GM23338 (cell line): Measurements from ENCODE around the gene SHISA6. TPM values are rescaled to one million over a fixed set of nuclear protein-coding genes. Genes with fewer than 3 reads are reported as not detected.

Experiments used
- ATAC-seq: fragments of 200-7000 bp; cut with Tn5 transposase; 3 replicates; pipeline ENCODE4 v1.9.1; 2020
- DNase-seq: peaks from one replicate; pipeline ENCODE4 v3.0.0-alpha.2; 2015; ENCODE audit warnings: low spot score
- H2AFZ ChIP-seq: fragments of 200-600 bp; sonication (generic); 2 replicates; pipeline ENCODE4 v1.8.0; 2016; ENCODE audit warnings: antibody characterized with exemption, mild to moderate bottlenecking, moderate library complexity
- H3F3A ChIP-seq: fragments of 200-600 bp; sonication (generic); replicated peaks from 2 replicates; pipeline ENCODE4 v1.8.0; 2017; ENCODE audit warnings: antibody characterized with exemption, mixed run types, low read depth
- H3K27ac ChIP-seq: fragments of 200-600 bp; sonication (generic); 2 replicates; pipeline ENCODE4 v1.6.1; 2016; ENCODE audit warnings: low read depth
- H3K27me3 ChIP-seq: fragments of 200-600 bp; sonication (generic); 2 replicates; pipeline ENCODE4 v1.8.0; 2016; ENCODE audit warnings: mild to moderate bottlenecking, mixed run types, moderate library complexity; ENCODE audit not compliant: insufficient read depth
- H3K36me3 ChIP-seq: fragments of 200-600 bp; sonication (generic); 2 replicates; pipeline ENCODE4 v1.8.0; 2016; ENCODE audit warnings: mild to moderate bottlenecking; ENCODE audit not compliant: insufficient read depth
- H3K4me1 ChIP-seq: fragments of 200-600 bp; sonication (generic); 2 replicates; pipeline ENCODE4 v1.8.0; 2016; ENCODE audit warnings: mild to moderate bottlenecking, moderate library complexity; ENCODE audit not compliant: insufficient read depth
- H3K4me2 ChIP-seq: fragments of 200-600 bp; sonication (generic); 2 replicates; pipeline ENCODE4 v1.7.1; 2017; ENCODE audit warnings: mixed run types
- H3K4me3 ChIP-seq: fragments of 200-600 bp; sonication (generic); 2 replicates; pipeline ENCODE4 v1.6.1; 2016; ENCODE audit warnings: mixed run types
- H3K79me2 ChIP-seq: fragments of 200-600 bp; sonication (generic); replicated peaks from 2 replicates; pipeline ENCODE4 v1.8.0; 2017; ENCODE audit warnings: mild to moderate bottlenecking; ENCODE audit not compliant: insufficient read depth
- H3K9me2 ChIP-seq: fragments of 200-600 bp; sonication (generic); 2 replicates; pipeline ENCODE4 v1.8.0; 2017; ENCODE audit not compliant: insufficient read depth
- H4K20me1 ChIP-seq: fragments of 200-600 bp; sonication (generic); replicated peaks from 2 replicates; pipeline ENCODE4 v1.8.0; 2017; ENCODE audit warnings: mild to moderate bottlenecking; ENCODE audit not compliant: insufficient read depth
- H3K27ac Mint-ChIP-seq: 2 replicates; pipeline ENCODE4 v1.8.0; 2020; ENCODE audit warnings: inconsistent platforms, mild to moderate bottlenecking, moderate library complexity, mixed read lengths
- H3K27me3 Mint-ChIP-seq: 3 replicates; pipeline ENCODE4 v1.8.0; 2022; ENCODE audit warnings: low read depth, mild to moderate bottlenecking, moderate library complexity, mixed read lengths, inconsistent platforms; ENCODE audit not compliant: insufficient read depth, poor library complexity
- H3K36me3 Mint-ChIP-seq: 3 replicates; pipeline ENCODE4 v1.8.0; 2021; ENCODE audit warnings: low read depth, mild to moderate bottlenecking, inconsistent platforms, moderate library complexity, mixed read lengths
- H3K4me1 Mint-ChIP-seq: 3 replicates; pipeline ENCODE4 v1.8.0; 2020; ENCODE audit warnings: mild to moderate bottlenecking, inconsistent platforms, mixed read lengths
- H3K4me3 Mint-ChIP-seq: 3 replicates; pipeline ENCODE4 v1.8.0; 2021; ENCODE audit warnings: moderate library complexity, mild to moderate bottlenecking, inconsistent platforms, mixed read lengths
- H3K9me3 Mint-ChIP-seq: 3 replicates; pipeline ENCODE4 v1.8.0; 2020; ENCODE audit warnings: moderate library complexity, mild to moderate bottlenecking, inconsistent platforms, mixed read lengths
- CREB1 ChIP-seq: fragments of 250-450 bp; sonication (Bioruptor Pico); IDR thresholded peaks from 2 replicates; pipeline ENCODE4 v1.5.0; 2020; ENCODE audit warnings: low read depth, mild to moderate bottlenecking, moderate library complexity
- CTCF ChIP-seq, 2 experiments: fragments of 200-600 bp in 1 of 2; sonication (generic) in 1 of 2; conservative IDR thresholded peaks; 2 replicates each; pipeline versions ENCODE4 v1.5.1 to v1.6.1; 2016 to 2017; ENCODE audit warnings: antibody characterized with exemption in 2 of 2, low read depth in 2 of 2, mild to moderate bottlenecking in 2 of 2, moderate library complexity in 1 of 2
- ETS1 ChIP-seq: IDR thresholded peaks from 2 replicates; pipeline ENCODE4 v1.6.1; 2016; ENCODE audit warnings: antibody characterized with exemption
- JUNB ChIP-seq: IDR thresholded peaks from one replicate; pipeline ENCODE4 v1.6.1; 2016; ENCODE audit warnings: antibody characterized with exemption; ENCODE audit not compliant: unreplicated experiment
- POLR2AphosphoS5 ChIP-seq: IDR thresholded peaks from 2 replicates; pipeline ENCODE4 v1.6.1; 2016; ENCODE audit warnings: antibody characterized with exemption, low read depth
- REST ChIP-seq: IDR thresholded peaks from one replicate; pipeline ENCODE4 v1.6.1; 2018; ENCODE audit warnings: antibody characterized with exemption; ENCODE audit not compliant: unreplicated experiment
- STAT1 ChIP-seq: IDR thresholded peaks from one replicate; pipeline ENCODE4 v1.6.1; 2016; ENCODE audit warnings: antibody characterized with exemption; ENCODE audit not compliant: unreplicated experiment
- ZNF114 ChIP-seq: fragments of 250-450 bp; sonication (Bioruptor Pico); IDR thresholded peaks from 2 replicates; pipeline ENCODE4 v1.5.0; 2020; ENCODE audit warnings: mild to moderate bottlenecking, moderate library complexity
- ZNF331 ChIP-seq: fragments of 250-450 bp; sonication (Bioruptor Pico); IDR thresholded peaks from 2 replicates; pipeline ENCODE4 v1.5.0; 2020; ENCODE audit warnings: low read depth, mild to moderate bottlenecking, moderate library complexity
- ZNF462 ChIP-seq: fragments of 250-450 bp; sonication (Bioruptor Pico); IDR thresholded peaks from 2 replicates; pipeline ENCODE4 v1.5.0; 2020; ENCODE audit warnings: mild to moderate bottlenecking, moderate library complexity
- polyA plus RNA-seq: library from polyadenylated mRNA; unstranded; fragments of >200 nt; fragmentation: Nextera tagmentation; extraction: Ambion mirVana; gene quantifications from 2 replicates; pipeline ENCODE4 v1.2.1, GENCODE V29; 2016
- total RNA-seq: library from RNA; depleted of rRNA; stranded (reverse); fragments of >200 nt; shearing (Covaris generic); gene quantifications from 2 replicates; pipeline ENCODE4 v1.2.3, GENCODE V29; 2014

The SHISA6 gene
- total and polyA plus RNA-seq, 2 experiments from 2014 or later: 0.52 TPM; not detected in 1

GRCh38 chr17:11578998-11579397 lies 338.0 kb downstream of the SHISA6 start (continued):
- no peak for TF ChIP-seq ZNF462 (CRISPR knock-in tag)
- TF ChIP-seq STAT1: no peak
- no peak for TF ChIP-seq CTCF (conservative IDR thresholded peaks at IDR 0.05; ENCODE audit: low read depth in 2 of 2)
- TF ChIP-seq CREB1 (CRISPR knock-in tag): no peak
- TF ChIP-seq POLR2AphosphoS5: no peak

- no peaks in the 10 kb centered on the region for H3F3A ChIP-seq
- ATAC-seq (no peak), DNase-seq (no peak)
- Mint-ChIP-seq H3K9me3 (peaks cover 95% of the 10 kb centered on the region), H3K27ac (no peak overlapping the region), H3K27me3 (no peaks in the 10 kb centered on the region), H3K36me3 (peaks cover 31% of the 10 kb centered on the region), H3K4me1 (no peaks in the 10 kb centered on the region), H3K4me3 (no peak overlapping the region)
- no peaks in the 10 kb centered on the region for H3K27me3 ChIP-seq
- no peaks in the 10 kb centered on the region for H4K20me1 ChIP-seq
- no peaks in the 10 kb centered on the region for H3K4me1 ChIP-seq
- no peaks in the 10 kb centered on the region for H3K79me2 ChIP-seq
- no peaks in the 10 kb centered on the region for H3K36me3 ChIP-seq
- H3K9me2 ChIP-seq: no peaks in the 10 kb centered on the region
- no peak overlapping the region for H3K4me2 ChIP-seq
- no peak overlapping the region for H3K27ac ChIP-seq
- no peak overlapping the region for H3K4me3 ChIP-seq
- H2AFZ ChIP-seq: no peak overlapping the region
- TF ChIP-seq ZNF331 (CRISPR knock-in tag) (no peak), POLR2AphosphoS5 (no peak), ETS1 (no peak), ZNF114 (CRISPR knock-in tag) (no peak), JUNB (no peak), STAT1 (no peak), REST (no peak), CREB1 (CRISPR knock-in tag) (no peak), CTCF (conservative IDR thresholded peaks at IDR 0.05; ENCODE audit: low read depth in 2 of 2) (no peak)
Observed at GRCh38 chr17:11580677-11581076, 339.7 kb downstream of the SHISA6 start.
